Measurements from ENCODE around the gene ZNF148. TPM values are rescaled to one million over a fixed set of nuclear protein-coding genes. Genes with fewer than 3 reads are reported as not detected.

ZNF148 gene
- total RNA-seq, 6 experiments from 2014 or later: 14.3 to 22.6 (median 20.4) TPM

- TF ChIP-seq CTCF (IDR thresholded peaks at IDR 0.05) (no peak), POLR2A (IDR thresholded peaks at IDR 0.05) (no peak)
- no peak for DNase-seq
- Histone ChIP-seq H3K36me3 (no peaks in the 10 kb centered on the region), H3K9me3 (no peaks in the 10 kb centered on the region), H3K27ac (no peak overlapping the region), H3K27me3 (no peaks in the 10 kb centered on the region), H3K4me3 (no peak overlapping the region), H3K4me1 (no peaks in the 10 kb centered on the region)
- no peak for ATAC-seq
- WGBS (ENCODE audit: insufficient coverage, low coverage, low lambda C conversion rate, missing lambda C conversion rate): 87% methylated on average over 4 of the region's 4 CpGs
- intact Hi-C loops (cut with DNase I): no loop called here
Measured at GRCh38 chr3:125191256-125191655, 183.9 kb downstream of the ZNF148 start.

- ATAC-seq: no peak
- no peak overlapping the region for H3K27ac ChIP-seq
- H3K9me3 ChIP-seq: no peaks in the 10 kb centered on the region
- WGBS (ENCODE audit: insufficient coverage, low coverage, low lambda C conversion rate, missing lambda C conversion rate): 76% methylated on average over 3 of the region's 3 CpGs
- TF ChIP-seq CTCF (IDR thresholded peaks at IDR 0.05) (no peak), POLR2A (IDR thresholded peaks at IDR 0.05) (no peak)
- intact Hi-C loops (cut with DNase I): no loop called here
- no peak for DNase-seq
- H3K4me3 ChIP-seq: no peak overlapping the region
- H3K27me3 ChIP-seq: no peaks in the 10 kb centered on the region
- no peaks in the 10 kb centered on the region for H3K4me1 ChIP-seq
- no peaks in the 10 kb centered on the region for H3K36me3 ChIP-seq
Measured at GRCh38 chr3:125190786-125191185, 184.3 kb downstream of the ZNF148 start.

- Histone ChIP-seq H3K9me3 (no peaks in the 10 kb centered on the region), H3K4me3 (no peak overlapping the region), H3K27me3 (no peaks in the 10 kb centered on the region), H3K27ac (no peak overlapping the region), H3K36me3 (no peaks in the 10 kb centered on the region), H3K4me1 (no peaks in the 10 kb centered on the region)
- DNase-seq: no peak
- WGBS (ENCODE audit: insufficient coverage, low coverage, low lambda C conversion rate, missing lambda C conversion rate): 89% methylated on average over 5 of the region's 7 CpGs
- intact Hi-C loops (cut with DNase I): no loop called here
- TF ChIP-seq POLR2A (IDR thresholded peaks at IDR 0.05) (no peak), CTCF (IDR thresholded peaks at IDR 0.05) (no peak)
- no peak for ATAC-seq
Measured at GRCh38 chr3:125189378-125190165, 185.6 kb downstream of the ZNF148 start.

GRCh38 chr3:125188955-125189354, 186.2 kb downstream of the ZNF148 start:
- DNase-seq (no peak), ATAC-seq (no peak)
- Histone ChIP-seq H3K4me1 (no peaks in the 10 kb centered on the region), H3K9me3 (no peaks in the 10 kb centered on the region), H3K27me3 (no peaks in the 10 kb centered on the region), H3K4me3 (no peak overlapping the region), H3K36me3 (no peaks in the 10 kb centered on the region), H3K27ac (no peak overlapping the region)
- TF ChIP-seq POLR2A (IDR thresholded peaks at IDR 0.05) (no peak), CTCF (IDR thresholded peaks at IDR 0.05) (no peak)
- intact Hi-C loops (cut with DNase I): no loop called here
- 92% methylated on average over 1 of the region's 2 CpGs for WGBS (ENCODE audit: insufficient coverage, low coverage, low lambda C conversion rate, missing lambda C conversion rate)
